ENCODE results near the gene FZD8.

DNA sequence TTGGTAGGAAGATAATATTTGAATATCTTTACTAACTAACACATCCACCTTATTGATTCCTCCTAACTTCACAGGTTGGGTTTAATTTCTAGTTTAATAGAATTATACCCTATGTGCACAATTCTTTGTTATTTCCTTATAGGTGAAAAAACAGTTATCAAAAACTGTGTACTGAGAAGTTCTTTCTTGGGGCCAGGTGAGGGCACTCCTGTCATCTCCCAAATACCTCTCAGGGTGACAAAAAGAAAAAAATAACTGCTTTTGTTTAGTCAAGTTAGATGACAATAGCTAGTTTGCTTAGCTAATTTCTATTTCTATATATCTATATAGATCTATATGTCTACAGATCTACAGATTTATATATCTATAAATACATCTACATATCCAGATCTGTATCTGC lies 10.1 kb downstream of the FZD8 start:
- TF ChIP-seq EZH2 (IDR thresholded peaks at IDR 0.05; ENCODE audit: insufficient read depth, poor library complexity, severe bottlenecking): no peak
- TF ChIP-seq EZH2phosphoT487 (IDR thresholded peaks at IDR 0.05; ENCODE audit: insufficient read depth, low read depth): no peak

All from GM23248 (cell line).